Smooth muscle cell (in vitro differentiated cells): Measurements from ENCODE around the gene P2RY11. TPM values are rescaled to one million over a fixed set of nuclear protein-coding genes. Genes with fewer than 3 reads are reported as not detected.

ENCODE experiments used
- DNase-seq: peaks from one replicate; lab custom pipeline; 2025; ENCODE audit not compliant: unreplicated experiment; lab: John Stamatoyannopoulos, UW
- H2AFZ ChIP-seq: fragments of 200-600 bp; sonication (generic); 2 replicates; pipeline ENCODE4 v1.6.0; 2016; ENCODE audit warnings: antibody characterized with exemption, low read depth, mild to moderate bottlenecking
- H3F3A ChIP-seq: fragments of 200-600 bp; sonication (generic); 2 replicates; pipeline ENCODE4 v1.6.0; 2017; ENCODE audit warnings: antibody characterized with exemption, low read depth
- H3K27ac ChIP-seq: fragments of 200-600 bp; sonication (generic); 2 replicates; pipeline ENCODE4 v1.5.1; 2016; ENCODE audit warnings: low read depth, mild to moderate bottlenecking
- H3K27me3 ChIP-seq: fragments of 200-600 bp; sonication (generic); 2 replicates; pipeline ENCODE4 v1.6.1; 2016; ENCODE audit warnings: low read depth, mild to moderate bottlenecking
- H3K36me3 ChIP-seq: fragments of 200-600 bp; sonication (generic); 2 replicates; pipeline ENCODE4 v1.5.1; 2016; ENCODE audit warnings: low read depth
- H3K4me1 ChIP-seq: fragments of 200-600 bp; sonication (generic); 2 replicates; pipeline ENCODE4 v1.5.1; 2016; ENCODE audit warnings: low read depth
- H3K4me2 ChIP-seq: fragments of 200-600 bp; sonication (generic); 2 replicates; pipeline ENCODE4 v1.6.0; 2016; ENCODE audit warnings: mild to moderate bottlenecking
- H3K4me3 ChIP-seq: fragments of 200-600 bp; sonication (generic); 2 replicates; pipeline ENCODE4 v1.5.1; 2016; ENCODE audit warnings: mild to moderate bottlenecking
- H3K79me2 ChIP-seq: fragments of 200-600 bp; sonication (generic); 2 replicates; pipeline ENCODE4 v1.6.0; 2016; ENCODE audit warnings: low read depth, mild to moderate bottlenecking
- H3K9ac ChIP-seq: fragments of 200-600 bp; sonication (generic); 2 replicates; pipeline ENCODE4 v1.6.0; 2016; ENCODE audit warnings: low read depth
- H3K9me3 ChIP-seq: fragments of 200-600 bp; sonication (generic); replicated peaks from 2 replicates; pipeline ENCODE4 v1.5.1; 2016; ENCODE audit warnings: low read depth
- H4K20me1 ChIP-seq: fragments of 200-600 bp; sonication (generic); 2 replicates; pipeline ENCODE4 v1.6.0; 2016; ENCODE audit warnings: low read depth
- whole genome bisulfite sequencing: methylation state at CpG from one replicate; pipeline ENCODE4 v1.1.7; 2016; ENCODE audit warnings: low lambda C conversion rate; 5-methylcytosine and 5-hydroxymethylcytosine counted together
- polyA plus RNA-seq: library from polyadenylated mRNA; unstranded; fragments of >200 nt; fragmentation: Nextera tagmentation; extraction: Ambion mirVana; gene quantifications from 2 replicates; pipeline ENCODE4 v1.2.1, GENCODE V29; 2016
- total RNA-seq: library from RNA; depleted of rRNA; stranded (reverse); fragments of >200 nt; gene quantifications from 2 replicates; pipeline ENCODE4 v1.2.3, GENCODE V29; 2014
- TF ChIP-seq, protein P1 (sequence below): fragments of 200-600 bp; sonication (generic); IDR thresholded peaks from 2 replicates; pipeline ENCODE4 v1.5.1; 2017; ENCODE audit warnings: borderline replicate concordance, mild to moderate bottlenecking, antibody characterized with exemption; ENCODE audit not compliant: insufficient read depth, poor library complexity, severe bottlenecking

Gene P2RY11
- total and polyA plus RNA-seq, 2 experiments from 2014 or later: 1.5 to 3.8 TPM

- H3K79me2 ChIP-seq: no peaks in the 10 kb centered on the region
- no peaks in the 10 kb centered on the region for H3K27me3 ChIP-seq
- H3F3A ChIP-seq: no peaks in the 10 kb centered on the region
- H3K9me3 ChIP-seq: no peaks in the 10 kb centered on the region
- H3K36me3 ChIP-seq: peaks cover 12% of the 10 kb centered on the region
- no peak overlapping the region for H3K4me2 ChIP-seq
- no peak overlapping the region for H3K27ac ChIP-seq
- H3K4me3 ChIP-seq: no peak overlapping the region
- H3K9ac ChIP-seq: no peak overlapping the region
- TF ChIP-seq, protein P1, sequence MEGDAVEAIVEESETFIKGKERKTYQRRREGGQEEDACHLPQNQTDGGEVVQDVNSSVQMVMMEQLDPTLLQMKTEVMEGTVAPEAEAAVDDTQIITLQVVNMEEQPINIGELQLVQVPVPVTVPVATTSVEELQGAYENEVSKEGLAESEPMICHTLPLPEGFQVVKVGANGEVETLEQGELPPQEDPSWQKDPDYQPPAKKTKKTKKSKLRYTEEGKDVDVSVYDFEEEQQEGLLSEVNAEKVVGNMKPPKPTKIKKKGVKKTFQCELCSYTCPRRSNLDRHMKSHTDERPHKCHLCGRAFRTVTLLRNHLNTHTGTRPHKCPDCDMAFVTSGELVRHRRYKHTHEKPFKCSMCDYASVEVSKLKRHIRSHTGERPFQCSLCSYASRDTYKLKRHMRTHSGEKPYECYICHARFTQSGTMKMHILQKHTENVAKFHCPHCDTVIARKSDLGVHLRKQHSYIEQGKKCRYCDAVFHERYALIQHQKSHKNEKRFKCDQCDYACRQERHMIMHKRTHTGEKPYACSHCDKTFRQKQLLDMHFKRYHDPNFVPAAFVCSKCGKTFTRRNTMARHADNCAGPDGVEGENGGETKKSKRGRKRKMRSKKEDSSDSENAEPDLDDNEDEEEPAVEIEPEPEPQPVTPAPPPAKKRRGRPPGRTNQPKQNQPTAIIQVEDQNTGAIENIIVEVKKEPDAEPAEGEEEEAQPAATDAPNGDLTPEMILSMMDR: no peak
- DNase-seq: no peak
- 95% methylated on average over 27 of the region's 27 CpGs for WGBS
- H2AFZ ChIP-seq: no peak overlapping the region
- no peaks in the 10 kb centered on the region for H3K4me1 ChIP-seq
- no peaks in the 10 kb centered on the region for H4K20me1 ChIP-seq
These were observed 27.6 kb downstream of the P2RY11 start for GRCh38 chr19:10138879-10139795.

- no peak overlapping the region for H3K4me2 ChIP-seq
- H2AFZ ChIP-seq: no peak overlapping the region
- no peak overlapping the region for H3K9ac ChIP-seq
- H3F3A ChIP-seq: no peaks in the 10 kb centered on the region
- WGBS: 96% methylated on average over 23 of the region's 23 CpGs
- TF ChIP-seq, protein P1: no peak
- no peaks in the 10 kb centered on the region for H3K9me3 ChIP-seq
- H3K27me3 ChIP-seq: no peaks in the 10 kb centered on the region
- H4K20me1 ChIP-seq: no peaks in the 10 kb centered on the region
- peaks cover 12% of the 10 kb centered on the region for H3K36me3 ChIP-seq
- DNase-seq: no peak
- H3K4me1 ChIP-seq: no peaks in the 10 kb centered on the region
- no peak overlapping the region for H3K4me3 ChIP-seq
- no peak overlapping the region for H3K27ac ChIP-seq
- H3K79me2 ChIP-seq: no peaks in the 10 kb centered on the region
These were observed 28.5 kb downstream of the P2RY11 start for GRCh38 chr19:10139952-10140351.

GRCh38 chr19:10141479-10141878, 30.0 kb downstream of the P2RY11 start:
- Histone ChIP-seq H3K9me3 (no peaks in the 10 kb centered on the region), H3K9ac (no peak overlapping the region), H3K27ac (no peak overlapping the region), H4K20me1 (no peaks in the 10 kb centered on the region), H2AFZ (no peak overlapping the region), H3F3A (no peaks in the 10 kb centered on the region), H3K79me2 (no peaks in the 10 kb centered on the region), H3K36me3 (peaks cover 12% of the 10 kb centered on the region), H3K4me3 (no peak overlapping the region), H3K4me1 (no peaks in the 10 kb centered on the region), H3K4me2 (no peak overlapping the region), H3K27me3 (no peaks in the 10 kb centered on the region)
- no peak for DNase-seq
- 95% methylated on average over 13 of the region's 13 CpGs for WGBS
- TF ChIP-seq, protein P1: no peak

DNA sequence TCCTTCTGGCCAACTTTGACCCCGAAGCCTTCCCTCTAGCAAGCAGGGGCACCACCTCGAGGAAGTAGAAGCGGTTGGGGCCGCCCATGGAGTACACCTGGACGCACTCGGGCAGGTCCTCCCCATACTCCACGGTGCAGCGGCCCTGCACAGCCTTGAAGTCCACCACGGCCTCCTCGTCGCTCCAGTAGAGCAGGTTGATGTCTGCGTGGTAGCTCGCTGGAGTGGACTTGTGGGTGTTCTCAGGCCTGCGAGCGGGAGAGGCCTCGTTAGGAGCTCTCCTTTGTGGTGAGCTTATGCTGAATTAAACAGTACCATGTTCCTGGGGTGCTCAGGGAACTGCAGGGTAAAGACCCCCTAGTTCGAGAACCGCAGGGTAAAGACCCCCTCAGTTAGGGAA, 30.5 kb downstream of the P2RY11 start:
- no peak overlapping the region for H3K4me2 ChIP-seq
- H4K20me1 ChIP-seq: no peaks in the 10 kb centered on the region
- WGBS: 98% methylated on average over 18 of the region's 18 CpGs
- no peaks in the 10 kb centered on the region for H3K9me3 ChIP-seq
- H3K27me3 ChIP-seq: no peaks in the 10 kb centered on the region
- H3F3A ChIP-seq: no peaks in the 10 kb centered on the region
- H3K9ac ChIP-seq: no peak overlapping the region
- H3K36me3 ChIP-seq: peaks cover 12% of the 10 kb centered on the region
- DNase-seq: no peak
- H2AFZ ChIP-seq: no peak overlapping the region
- H3K27ac ChIP-seq: no peak overlapping the region
- no peaks in the 10 kb centered on the region for H3K4me1 ChIP-seq
- no peaks in the 10 kb centered on the region for H3K79me2 ChIP-seq
- H3K4me3 ChIP-seq: no peak overlapping the region
- TF ChIP-seq, protein P1: no peak
